A549 (cell line): ENCODE measurements around the gene RASGRF1.

Experiments used
- CEBPB ChIP-seq, 2 experiments: fragments of >200 bp in 1 of 2; sonication (Bioruptor Twin) in 1 of 2; formaldehyde crosslinking in 1 of 2; IDR thresholded peaks; 2 replicates each; pipeline ENCODE4 v1.6.1; 2012 to 2016
- EP300 ChIP-seq, 2 experiments: fragments of >200 bp; sonication (Bioruptor Twin); formaldehyde crosslinking; IDR thresholded peaks; 2 replicates in 1 of 2; 3 replicates in 1 of 2; pipeline ENCODE4 v1.6.1; 2016 to 2017
- JUNB ChIP-seq: fragments of >200 bp; sonication (Bioruptor Twin); formaldehyde crosslinking; IDR thresholded peaks from 2 replicates; pipeline ENCODE4 v1.6.1; 2016
- POLR2A ChIP-seq: IDR thresholded peaks from 2 replicates; pipeline ENCODE4 v1.6.1; 2012; ENCODE audit warnings: mild to moderate bottlenecking, low read length
- RAD21 ChIP-seq, 2 experiments: fragments of >200 bp in 1 of 2; sonication (Bioruptor Twin) in 1 of 2; formaldehyde crosslinking in 1 of 2; IDR thresholded peaks in 1 of 2; conservative IDR thresholded peaks in 1 of 2; 2 replicates in 1 of 2; 3 replicates in 1 of 2; pipeline ENCODE4 v1.6.1; 2012 to 2018; ENCODE audit warnings: inconsistent platforms in 1 of 2
- RARB ChIP-seq: fragments of 250-450 bp; sonication (Bioruptor Pico); IDR thresholded peaks from 2 replicates; pipeline ENCODE4 v1.8.0; 2021; ENCODE audit warnings: mild to moderate bottlenecking, moderate library complexity
- TF ChIP-seq, protein P1 (sequence below): fragments of >200 bp; sonication (Bioruptor Twin); formaldehyde crosslinking; IDR thresholded peaks from 3 replicates; pipeline ENCODE4 v1.5.1; 2016
- TF ChIP-seq, protein P2 (sequence below): IDR thresholded peaks from 2 replicates; pipeline ENCODE4 v1.6.1; 2012

DNA sequence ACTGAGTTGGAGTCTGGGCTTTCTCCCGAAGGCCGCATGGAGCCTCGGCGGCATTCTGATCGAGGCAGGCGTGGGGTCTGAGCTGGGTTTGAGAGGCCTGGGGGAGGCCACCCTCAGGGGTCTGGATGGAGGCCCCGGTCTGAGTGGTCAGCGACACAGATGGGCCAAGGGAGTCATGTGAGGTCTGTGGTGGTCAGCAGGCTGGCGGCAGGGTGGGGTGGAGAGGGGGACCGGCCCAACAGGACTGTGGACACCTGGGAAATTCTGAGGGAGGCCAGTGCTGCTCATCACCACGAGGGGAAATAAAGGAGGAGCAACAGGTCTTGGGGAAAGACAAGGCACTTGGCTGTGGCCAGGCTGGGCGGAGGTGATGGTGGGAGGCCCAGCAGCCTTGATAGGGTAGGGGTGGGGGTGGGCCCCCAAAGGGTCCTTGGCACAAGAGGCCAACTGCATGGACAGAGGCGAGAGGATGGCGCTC is 161.9 kb downstream of the RASGRF1 start:
- no peak for TF ChIP-seq EP300 (IDR thresholded peaks at IDR 0.05)
- TF ChIP-seq, protein P1, sequence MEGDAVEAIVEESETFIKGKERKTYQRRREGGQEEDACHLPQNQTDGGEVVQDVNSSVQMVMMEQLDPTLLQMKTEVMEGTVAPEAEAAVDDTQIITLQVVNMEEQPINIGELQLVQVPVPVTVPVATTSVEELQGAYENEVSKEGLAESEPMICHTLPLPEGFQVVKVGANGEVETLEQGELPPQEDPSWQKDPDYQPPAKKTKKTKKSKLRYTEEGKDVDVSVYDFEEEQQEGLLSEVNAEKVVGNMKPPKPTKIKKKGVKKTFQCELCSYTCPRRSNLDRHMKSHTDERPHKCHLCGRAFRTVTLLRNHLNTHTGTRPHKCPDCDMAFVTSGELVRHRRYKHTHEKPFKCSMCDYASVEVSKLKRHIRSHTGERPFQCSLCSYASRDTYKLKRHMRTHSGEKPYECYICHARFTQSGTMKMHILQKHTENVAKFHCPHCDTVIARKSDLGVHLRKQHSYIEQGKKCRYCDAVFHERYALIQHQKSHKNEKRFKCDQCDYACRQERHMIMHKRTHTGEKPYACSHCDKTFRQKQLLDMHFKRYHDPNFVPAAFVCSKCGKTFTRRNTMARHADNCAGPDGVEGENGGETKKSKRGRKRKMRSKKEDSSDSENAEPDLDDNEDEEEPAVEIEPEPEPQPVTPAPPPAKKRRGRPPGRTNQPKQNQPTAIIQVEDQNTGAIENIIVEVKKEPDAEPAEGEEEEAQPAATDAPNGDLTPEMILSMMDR, result no peak
- TF ChIP-seq RARB (CRISPR knock-in tag), result no peak
- TF ChIP-seq JUNB, result no peak
- TF ChIP-seq POLR2A, result no peak
- TF ChIP-seq CEBPB (IDR thresholded peaks at IDR 0.05), result no peak
- TF ChIP-seq, protein P2, sequence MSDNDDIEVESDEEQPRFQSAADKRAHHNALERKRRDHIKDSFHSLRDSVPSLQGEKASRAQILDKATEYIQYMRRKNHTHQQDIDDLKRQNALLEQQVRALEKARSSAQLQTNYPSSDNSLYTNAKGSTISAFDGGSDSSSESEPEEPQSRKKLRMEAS, result no peak
- no peak for TF ChIP-seq RAD21 (conservative IDR thresholded peaks at IDR 0.05 in 1 of 2, IDR thresholded peaks at IDR 0.05 in 1 of 2)
